Activated CD4-positive, CD25-positive, alpha-beta regulatory T cell (primary cell): ENCODE measurements around the gene OR52L1.
"Not testable (repeated sequence)": the region's sequence is repeated elsewhere in the genome, so short reads cannot be mapped to it uniquely, and the experiment has no call there.

Experiments used
- DNase-seq, 4 experiments: peaks; one replicate each; lab custom pipeline; 2025; lab: John Stamatoyannopoulos, UW

The OR52L1 gene

GRCh38 chr11:5986885-5987284, at the start of gene OR52L1:
TSS of gene OR52L1 (minus strand) at chr11:5986985. CDS start at chr11:5986930, 55 bp downstream.
- DNase-seq, result no peak

DNA sequence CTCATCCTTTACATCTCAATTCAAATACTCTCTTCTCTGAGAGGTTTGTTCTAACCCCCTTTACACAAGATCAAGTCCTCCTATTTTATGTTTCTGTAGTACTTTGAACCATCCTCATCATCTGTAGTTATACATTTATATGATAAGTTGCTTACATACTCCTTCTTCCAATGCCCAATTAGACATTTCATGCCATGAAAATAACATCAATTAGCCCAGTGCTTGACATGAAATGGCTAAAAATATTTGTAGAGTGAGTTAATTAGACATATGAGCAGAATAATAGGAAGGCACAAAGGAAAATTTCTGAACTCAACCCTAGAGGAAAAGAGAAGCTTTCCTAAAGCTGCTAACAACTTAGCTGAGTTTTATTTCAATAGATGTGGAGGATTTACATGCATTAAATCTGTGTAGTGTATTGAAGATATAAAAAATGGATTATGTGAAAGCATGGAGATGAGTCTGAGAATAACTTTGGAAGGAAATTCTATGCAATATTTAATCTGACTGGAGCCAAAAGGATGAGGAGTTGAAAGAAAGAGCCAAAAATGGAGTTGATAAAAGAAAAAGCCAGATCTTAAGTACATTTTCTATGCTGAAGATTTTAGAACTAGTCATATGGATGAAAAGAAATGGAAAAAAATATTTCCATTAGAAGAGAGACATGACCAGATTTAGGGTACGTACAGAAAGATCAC, 44.1 kb upstream of the OR52L1 start, which contains the start of gene OR56A1:
Gene OR56A1 (minus strand): TSS at position 51 of the 698 bp plus-strand sequence. CDS start 3,066 bp downstream, outside the sequence.
- no peak for DNase-seq

- no peak for DNase-seq
These were observed 40.7 kb upstream of the OR52L1 start for GRCh38 chr11:6027501-6027900.

DNA sequence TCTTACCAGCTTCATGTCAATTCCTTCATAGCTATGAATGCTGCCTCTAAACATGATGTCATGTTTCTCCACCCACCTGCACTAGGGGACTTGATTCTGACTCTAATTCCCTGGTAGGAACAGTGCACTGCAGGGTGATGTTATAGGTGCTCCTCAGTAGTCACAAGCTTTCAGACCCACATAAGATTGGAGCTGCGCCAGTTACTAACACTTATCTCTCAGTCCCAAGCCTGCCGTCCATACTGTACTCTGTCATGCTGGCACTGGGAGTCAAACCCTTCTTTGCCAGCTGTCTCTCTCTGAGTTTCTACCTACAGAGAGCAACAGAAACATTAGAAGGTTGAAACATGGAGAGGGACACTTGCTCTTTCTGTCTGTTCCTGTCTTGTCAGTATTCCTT, 38.3 kb upstream of the OR52L1 start:
- DNase-seq, result no peak

DNA sequence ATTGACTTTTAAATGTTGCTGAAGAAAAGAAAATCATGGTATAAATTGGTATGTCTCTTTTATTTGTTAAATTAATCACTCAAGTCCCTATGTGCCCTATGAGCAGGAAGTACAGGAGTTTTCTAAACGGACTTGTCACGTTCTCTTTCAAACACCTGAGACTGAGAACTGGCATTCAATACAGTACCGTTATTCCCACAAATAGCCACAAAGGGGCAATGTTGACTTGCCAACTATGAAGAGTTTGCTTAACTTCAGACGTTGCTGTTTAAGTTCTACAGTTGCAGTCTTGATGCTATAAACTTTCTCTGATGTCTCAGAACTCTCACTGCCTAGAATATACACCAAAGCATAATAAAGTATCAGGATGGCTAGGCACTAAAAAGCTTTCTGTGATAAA, 36.2 kb upstream of the OR52L1 start:
- DNase-seq, result no peak

DNA sequence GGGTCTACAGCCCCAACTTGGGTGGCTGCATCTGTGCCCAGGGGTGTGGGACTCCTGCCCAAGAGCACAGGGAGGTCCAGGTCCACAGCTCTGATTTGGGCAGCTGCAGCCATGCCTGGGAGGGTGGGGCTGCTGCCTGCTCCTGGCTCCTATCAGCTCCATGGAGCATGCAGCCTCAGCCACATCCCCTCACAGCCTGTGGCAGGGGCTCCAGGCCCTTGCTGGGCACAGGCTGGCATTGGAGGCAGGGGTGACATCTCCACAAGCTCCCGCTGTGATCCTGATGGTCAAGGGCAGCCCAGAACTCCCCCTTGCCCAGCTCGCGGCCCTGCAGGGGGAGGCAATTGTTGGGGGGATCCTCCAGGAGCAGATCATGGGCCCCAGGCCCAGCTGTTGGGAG, 26.3 kb upstream of the OR52L1 start:
- no peak for DNase-seq

DNA sequence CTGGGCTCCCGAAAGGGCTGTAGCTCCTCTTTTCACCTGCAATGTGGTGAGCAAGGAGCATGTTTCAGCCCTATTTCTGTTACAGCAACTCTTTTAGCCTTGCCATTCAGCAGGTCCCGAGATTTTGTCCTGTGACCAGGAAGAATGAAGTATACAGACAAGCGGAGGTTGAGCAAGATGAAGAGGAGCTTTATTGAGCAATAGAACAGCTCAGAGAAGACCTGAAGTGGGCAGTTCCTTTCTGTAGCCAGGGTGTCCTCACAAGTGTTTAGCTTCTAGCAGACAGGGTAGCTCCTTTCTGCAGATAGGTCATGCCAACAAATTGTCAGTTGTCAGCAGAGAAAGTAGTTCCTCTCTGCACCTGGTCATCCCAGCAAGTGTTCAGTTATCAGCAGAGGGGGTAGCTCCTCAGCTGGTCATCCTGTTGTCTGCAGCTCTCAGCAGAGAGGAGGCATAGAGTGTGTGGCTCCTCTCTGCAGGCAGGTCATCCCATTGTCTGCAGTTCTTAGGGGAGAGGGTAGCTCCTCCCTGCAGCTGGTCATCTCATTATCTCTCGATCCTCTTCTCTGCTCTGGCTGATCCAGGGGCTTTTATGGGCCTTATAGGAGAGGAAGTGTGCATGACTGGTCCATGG, 25.4 kb upstream of the OR52L1 start:
- DNase-seq, result no peak

DNA sequence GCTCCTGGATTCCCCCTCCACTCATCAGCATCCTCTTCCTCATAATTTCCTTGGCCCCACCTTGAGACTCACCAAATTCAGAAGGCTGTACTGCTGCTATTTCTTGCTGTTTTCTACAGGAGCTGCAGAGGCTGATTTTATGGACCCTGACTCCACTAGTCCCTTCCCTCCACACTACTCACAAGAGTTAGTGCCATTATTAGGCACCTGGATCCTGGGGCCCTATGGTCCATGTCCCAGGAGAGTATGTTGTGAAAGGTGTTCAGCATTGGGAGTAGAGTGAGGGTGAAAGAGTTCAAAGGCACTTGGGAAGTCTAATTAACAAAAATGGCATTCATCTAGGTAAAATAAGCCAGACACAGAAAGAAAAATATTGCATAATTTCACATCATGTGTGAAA, 20.1 kb upstream of the OR52L1 start, which contains the start of gene OR56A4:
Gene OR56A4 (minus strand): TSS at position 101 of the 400 bp plus-strand sequence. CDS start 3,954 bp downstream, outside the sequence.
- no peak for DNase-seq

DNA sequence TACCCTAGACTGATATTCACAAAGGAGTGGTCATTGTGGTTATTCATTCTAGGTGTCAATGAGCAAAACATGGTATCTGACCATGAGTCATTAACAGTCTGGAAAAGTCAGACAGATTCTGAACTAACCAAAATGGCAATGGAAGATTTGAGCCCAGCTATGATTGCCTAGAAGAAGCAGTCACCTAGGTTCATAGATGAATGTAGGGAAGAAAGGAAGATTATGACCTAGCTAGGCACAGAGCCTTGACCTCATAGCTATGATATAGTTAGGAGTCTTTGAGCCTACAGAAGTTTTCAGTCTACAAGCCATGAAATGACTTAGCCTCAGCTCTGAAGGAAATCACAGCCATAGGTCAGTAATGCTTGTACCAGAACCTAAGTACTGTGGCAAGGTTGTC, 19.6 kb upstream of the OR52L1 start:
- DNase-seq, result no peak

DNA sequence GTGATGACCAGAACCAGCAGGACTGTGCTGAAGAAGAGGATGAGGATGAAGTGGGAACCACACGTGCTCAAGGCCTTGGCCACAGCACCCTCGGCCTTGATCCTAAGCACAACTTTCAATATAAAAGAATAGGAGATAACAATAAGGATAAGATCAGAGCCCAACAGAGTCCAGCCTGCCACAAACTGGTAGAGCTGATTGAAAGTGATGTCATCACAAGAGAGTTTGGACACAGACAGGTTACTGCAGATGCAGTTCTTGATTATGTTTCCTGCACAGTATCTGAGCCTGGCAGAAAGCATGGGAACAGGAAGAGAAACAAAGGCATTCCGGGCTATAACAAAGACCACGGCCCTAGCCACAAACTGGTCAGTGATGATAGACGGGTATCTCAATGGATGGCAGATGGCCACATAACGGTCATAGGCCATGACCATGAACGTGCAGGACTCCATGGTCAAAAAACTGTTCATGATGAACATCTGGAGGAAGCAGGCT, 15.5 kb upstream of the OR52L1 start:
- no peak for DNase-seq

DNA sequence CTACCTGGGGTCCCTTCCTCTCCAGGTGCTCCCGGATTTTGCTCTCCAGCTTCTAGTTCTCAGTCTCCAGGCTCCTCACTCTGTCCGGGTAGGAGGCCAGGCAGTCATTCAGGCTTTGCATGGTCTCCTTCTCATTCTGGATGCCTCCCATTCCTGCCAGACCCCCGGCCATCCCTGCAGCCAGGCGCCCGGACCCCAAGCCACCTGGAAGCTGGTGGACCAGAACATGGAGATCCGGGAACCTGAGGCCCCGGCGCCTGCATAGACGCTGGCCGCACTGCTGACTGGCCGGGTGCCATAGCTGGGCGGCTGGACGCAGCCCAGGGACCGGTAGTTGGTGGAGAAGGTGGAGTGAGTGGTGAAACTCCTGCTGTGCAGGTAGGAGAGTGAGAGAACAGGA, 8.0 kb upstream of the OR52L1 start:
- DNase-seq, result no peak

DNA sequence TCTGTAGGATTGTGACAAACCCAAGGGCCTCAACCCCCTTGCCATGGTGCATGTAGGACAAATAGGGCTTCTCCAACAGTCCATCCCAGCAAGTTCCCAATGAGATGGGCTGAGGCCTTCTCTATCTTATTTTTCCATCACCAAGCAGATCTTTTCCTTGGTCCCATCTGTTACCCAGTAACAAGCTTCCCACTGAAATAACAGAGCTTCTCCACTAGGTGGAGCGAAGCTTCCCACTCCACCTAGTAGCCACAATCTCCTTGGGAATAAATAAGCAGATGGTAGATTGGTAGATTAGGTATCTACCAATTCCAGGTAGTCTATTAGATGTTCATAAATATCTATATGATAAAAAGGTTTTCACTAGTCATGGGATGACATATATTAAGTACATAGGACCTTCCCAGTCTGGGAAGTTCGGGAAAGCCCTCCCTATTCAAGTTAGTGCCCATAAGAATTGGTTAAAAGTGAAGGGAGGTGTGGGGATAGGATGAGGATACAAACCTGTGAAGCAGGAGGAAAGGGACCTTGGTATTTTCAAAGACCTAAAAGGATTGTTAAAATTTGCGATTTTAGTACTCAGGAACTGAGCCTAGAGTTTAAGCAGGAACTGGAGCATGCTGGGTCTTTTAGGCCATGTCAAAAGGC, 5.9 kb upstream of the OR52L1 start:
- DNase-seq, result no peak

DNA sequence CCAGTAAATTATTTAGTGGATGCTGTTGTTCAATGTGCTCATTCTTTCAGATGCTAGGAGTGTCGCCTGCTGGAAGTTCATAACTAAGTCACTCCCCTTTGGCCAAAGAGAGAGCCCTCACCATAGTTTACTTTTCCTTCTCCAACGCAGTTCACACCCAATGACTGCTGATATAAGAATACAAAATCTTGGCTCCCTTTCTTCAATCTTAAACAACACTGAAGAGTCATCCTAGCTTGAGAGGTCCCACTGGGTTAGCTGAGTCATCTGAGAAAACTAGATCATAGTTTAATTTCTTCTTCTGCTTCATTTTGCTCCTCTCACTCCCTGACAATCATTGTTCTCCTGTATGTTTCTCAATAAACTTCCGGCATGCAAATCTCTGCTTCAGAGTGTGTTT, 5.4 kb upstream of the OR52L1 start:
- no peak for DNase-seq

- no peak for DNase-seq
These were observed 2.4 kb upstream of the OR52L1 start for GRCh38 chr11:5989203-5989602.

- no peak for DNase-seq
These were observed 3.3 kb downstream of the OR52L1 start for GRCh38 chr11:5983443-5983842.

DNA sequence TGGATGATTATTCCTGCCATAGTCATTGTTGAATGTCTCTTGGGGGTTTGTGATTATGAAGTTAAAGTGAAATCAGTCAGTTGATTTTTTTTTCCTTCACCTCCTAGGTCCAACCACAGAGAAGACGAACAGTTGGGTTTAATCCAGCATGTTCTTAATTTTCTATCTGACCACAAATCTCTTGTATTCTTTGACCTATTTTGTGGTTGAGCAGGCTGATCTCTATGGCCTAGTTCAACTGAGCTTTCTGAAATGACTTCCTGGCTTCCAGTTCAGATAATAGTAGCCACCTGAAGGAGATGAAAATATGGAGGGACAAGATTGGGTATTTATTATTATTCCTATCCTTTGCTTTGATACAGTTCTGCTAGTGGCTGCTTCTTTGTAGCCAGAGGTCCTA, 13.3 kb downstream of the OR52L1 start:
- no peak for DNase-seq

- no peak for DNase-seq
These were observed 18.4 kb downstream of the OR52L1 start, which contains the start of gene OR56A5 for GRCh38 chr11:5968394-5968793. TSS of gene OR56A5 (minus strand) at chr11:5968494. CDS start at chr11:5968494, 0 bp downstream.

- DNase-seq, result no peak
These were observed 19.1 kb downstream of the OR52L1 start for GRCh38 chr11:5967708-5968107.

- no peak for DNase-seq
These were observed 19.8 kb downstream of the OR52L1 start for GRCh38 chr11:5966958-5967357.

GRCh38 chr11:5960704-5961320, 26.0 kb downstream of the OR52L1 start:
- DNase-seq, result not testable (repeated sequence)

- DNase-seq, result no peak
These were observed 31.2 kb downstream of the OR52L1 start for GRCh38 chr11:5955586-5955985.

DNA sequence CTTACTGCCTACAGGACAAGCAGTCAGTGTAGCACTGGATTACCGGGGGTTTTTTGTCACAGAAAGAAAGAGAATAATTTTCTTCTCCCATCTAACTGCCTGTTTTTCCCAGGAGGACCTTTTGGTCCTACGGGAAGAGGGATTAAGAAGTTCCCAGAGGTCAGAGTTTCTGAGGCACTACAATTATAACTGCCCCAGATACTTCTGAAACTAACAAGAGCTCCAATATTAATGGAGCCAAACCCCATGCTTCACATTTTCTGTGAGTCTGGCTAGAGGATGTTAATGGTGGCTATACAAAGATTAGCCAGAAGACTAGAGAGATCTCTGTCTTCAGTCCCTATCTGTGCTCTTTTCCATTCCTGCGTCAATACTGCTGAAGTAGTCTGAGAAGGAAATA, 44.8 kb downstream of the OR52L1 start, which contains the start of gene OR56A3:
Gene OR56A3 (plus strand): TSS at position 301 of the 400 bp plus-strand sequence. CDS start 5,096 bp downstream, outside the sequence.
- no peak for DNase-seq
